Measurements from ENCODE around the gene HRC.
"Not testable (repeated sequence)": the region's sequence is repeated elsewhere in the genome, so short reads cannot be mapped to it uniquely, and the experiment has no call there.

The HRC gene

GRCh38 chr19:49160450-49161189 is 5.4 kb upstream of the HRC start:
- no peak for DNase-seq

- peak; percentile 80 for DNase-seq
These were observed 2.4 kb upstream of the HRC start, which contains the start of gene TRPM4 for GRCh38 chr19:49157445-49158224. TSS of gene TRPM4 (plus strand) at chr19:49157792. CDS start at chr19:49157867, 75 bp downstream.

GRCh38 chr19:49155820-49156346 is 687 bp upstream of the HRC start:
- DNase-seq: no peak

- DNase-seq: no peak
These were observed 917 bp downstream of the HRC start for GRCh38 chr19:49154279-49154678.

- no peak for DNase-seq
These were observed 1.9 kb downstream of the HRC start for GRCh38 chr19:49153167-49153809.

- DNase-seq: no peak
These were observed 3.1 kb downstream of the HRC start for GRCh38 chr19:49152119-49152550.

GRCh38 chr19:49151267-49152118 is 3.7 kb downstream of the HRC start:
- peak; percentile 88 for DNase-seq

GRCh38 chr19:49150944-49151243 is 4.3 kb downstream of the HRC start:
- no peak for DNase-seq

GRCh38 chr19:49150106-49150943 is 4.9 kb downstream of the HRC start:
- peak; percentile 78 for DNase-seq

GRCh38 chr19:49149652-49150105 is 5.5 kb downstream of the HRC start:
- DNase-seq: peak; percentile 62

GRCh38 chr19:49148784-49149651 is 6.2 kb downstream of the HRC start:
- DNase-seq: peak; percentile 87

- no peak for DNase-seq
These were observed 7.0 kb downstream of the HRC start for GRCh38 chr19:49148044-49148682.

GRCh38 chr19:49146408-49146770 is 8.8 kb downstream of the HRC start:
- DNase-seq: not testable (repeated sequence)

- DNase-seq: peak; percentile 17
These were observed 9.4 kb downstream of the HRC start for GRCh38 chr19:49145573-49146407.

GRCh38 chr19:49142866-49143335 is 12.3 kb downstream of the HRC start:
- no peak for DNase-seq

GRCh38 chr19:49141352-49141751 is 13.8 kb downstream of the HRC start:
- DNase-seq: no peak

- no peak for DNase-seq
These were observed 14.2 kb downstream of the HRC start for GRCh38 chr19:49140951-49141350.

- no peak for DNase-seq
These were observed 18.4 kb downstream of the HRC start for GRCh38 chr19:49136771-49137171.

GRCh38 chr19:49135686-49136085 is 19.5 kb downstream of the HRC start:
- no peak for DNase-seq
